Measurements from ENCODE around the gene AQP7. TPM values are rescaled to one million over a fixed set of nuclear protein-coding genes. Genes with fewer than 3 reads are reported as not detected.
"Not testable (repeated sequence)": the region's sequence is repeated elsewhere in the genome, so short reads cannot be mapped to it uniquely, and the experiment has no call there.

The AQP7 gene
- total RNA-seq, 1 donor from 2014 or later: 150 TPM

GRCh38 chr9:33395159-33395879 is 7.0 kb downstream of the AQP7 start:
- intact Hi-C loops (cut with micrococcal nuclease); H3K27me3 ChIP-seq (ENCODE audit: low read depth); DNase-seq; H3K36me3 ChIP-seq; H3K9me3 ChIP-seq (replicated peaks): not testable (repeated sequence)
- Histone ChIP-seq H3K4me1 (peaks cover 74% of the 10 kb centered on the region), H3K4me3 (peak overlapping the region; percentile 53), H3K27ac (replicated peaks) (peak overlapping the region; percentile 97)

GRCh38 chr9:33393986-33394385 is 8.4 kb downstream of the AQP7 start:
- peak overlapping the region; percentile 53 for H3K4me3 ChIP-seq
- H3K27me3 ChIP-seq (ENCODE audit: low read depth); H3K9me3 ChIP-seq (replicated peaks); intact Hi-C loops (cut with micrococcal nuclease); H3K36me3 ChIP-seq: not testable (repeated sequence)
- H3K27ac ChIP-seq (replicated peaks): peak overlapping the region; percentile 97
- peaks cover 72% of the 10 kb centered on the region for H3K4me1 ChIP-seq
- peak; percentile 49 for DNase-seq

GRCh38 chr9:33393581-33393980 is 8.8 kb downstream of the AQP7 start:
- peak overlapping the region; percentile 97 for H3K27ac ChIP-seq (replicated peaks)
- peak overlapping the region; percentile 53 for H3K4me3 ChIP-seq

GRCh38 chr9:33392591-33393021 is 9.8 kb downstream of the AQP7 start:
- H3K9me3 ChIP-seq (replicated peaks): not testable (repeated sequence)
- H3K4me1 ChIP-seq: peaks cover 75% of the 10 kb centered on the region

More at GRCh38 chr9:33393581-33393980, 8.8 kb downstream of the AQP7 start:
- Histone ChIP-seq H3K36me3 (no peaks in the 10 kb centered on the region), H3K27me3 (ENCODE audit: low read depth) (no peaks in the 10 kb centered on the region), H3K4me1 (peaks cover 71% of the 10 kb centered on the region), H3K9me3 (replicated peaks) (no peaks in the 10 kb centered on the region)
- intact Hi-C loops (cut with micrococcal nuclease): no loop called here
- no peak for TF ChIP-seq CTCF (IDR thresholded peaks at IDR 0.05; ENCODE audit: borderline replicate concordance)
- DNase-seq: peak; percentile 51

GRCh38 chr9:33391111-33391771 is 11.1 kb downstream of the AQP7 start:
- H3K27me3 ChIP-seq (ENCODE audit: low read depth); H3K36me3 ChIP-seq; intact Hi-C loops (cut with micrococcal nuclease); H3K9me3 ChIP-seq (replicated peaks): not testable (repeated sequence)
- peak overlapping the region; percentile 97 for H3K27ac ChIP-seq (replicated peaks)
- H3K4me1 ChIP-seq: peaks cover 79% of the 10 kb centered on the region
- peak; percentile 63 for DNase-seq
- H3K4me3 ChIP-seq: peak overlapping the region; percentile 53

More at GRCh38 chr9:33392591-33393021, 9.8 kb downstream of the AQP7 start:
- H3K36me3 ChIP-seq; DNase-seq; H3K27me3 ChIP-seq (ENCODE audit: low read depth); intact Hi-C loops (cut with micrococcal nuclease): not testable (repeated sequence)
- Histone ChIP-seq H3K4me3 (peak overlapping the region; percentile 53), H3K27ac (replicated peaks) (peak overlapping the region; percentile 97)

GRCh38 chr9:33388110-33388994 is 14.0 kb downstream of the AQP7 start:
- no peak for TF ChIP-seq CTCF (IDR thresholded peaks at IDR 0.05; ENCODE audit: borderline replicate concordance)
- no peaks in the 10 kb centered on the region for H3K27me3 ChIP-seq (ENCODE audit: low read depth)
- H3K36me3 ChIP-seq: peaks cover 16% of the 10 kb centered on the region
- intact Hi-C loops (cut with micrococcal nuclease): no loop called here
- no peak for DNase-seq
- H3K4me1 ChIP-seq: peaks cover 68% of the 10 kb centered on the region
- no peaks in the 10 kb centered on the region for H3K9me3 ChIP-seq (replicated peaks)
- H3K27ac ChIP-seq (replicated peaks): peak overlapping the region; percentile 56
- no peak overlapping the region for H3K4me3 ChIP-seq

- H3K9me3 ChIP-seq (replicated peaks); H3K27me3 ChIP-seq (ENCODE audit: low read depth); intact Hi-C loops (cut with micrococcal nuclease); DNase-seq; H3K4me3 ChIP-seq: not testable (repeated sequence)
- Histone ChIP-seq H3K36me3 (peaks cover 16% of the 10 kb centered on the region), H3K27ac (replicated peaks) (peak overlapping the region; percentile 56), H3K4me1 (peaks cover 55% of the 10 kb centered on the region)
Measured at GRCh38 chr9:33386998-33387397, 15.4 kb downstream of the AQP7 start.

GRCh38 chr9:33386641-33386996 is 15.7 kb downstream of the AQP7 start:
- H3K27ac ChIP-seq (replicated peaks): peak overlapping the region; percentile 56
- H3K4me3 ChIP-seq: not testable (repeated sequence)

GRCh38 chr9:33385979-33386640 is 16.3 kb downstream of the AQP7 start:
- H3K27me3 ChIP-seq (ENCODE audit: low read depth); DNase-seq; H3K9me3 ChIP-seq (replicated peaks); intact Hi-C loops (cut with micrococcal nuclease); H3K4me3 ChIP-seq: not testable (repeated sequence)
- H3K36me3 ChIP-seq: peaks cover 16% of the 10 kb centered on the region
- H3K27ac ChIP-seq (replicated peaks): peak overlapping the region; percentile 56
- peaks cover 52% of the 10 kb centered on the region for H3K4me1 ChIP-seq

More at GRCh38 chr9:33386641-33386996, 15.7 kb downstream of the AQP7 start:
- Histone ChIP-seq H3K4me1 (peaks cover 51% of the 10 kb centered on the region), H3K36me3 (peaks cover 16% of the 10 kb centered on the region)
- H3K9me3 ChIP-seq (replicated peaks); intact Hi-C loops (cut with micrococcal nuclease); DNase-seq; H3K27me3 ChIP-seq (ENCODE audit: low read depth): not testable (repeated sequence)

GRCh38 chr9:33385536-33385935 is 16.8 kb downstream of the AQP7 start:
- peak overlapping the region; percentile 56 for H3K27ac ChIP-seq (replicated peaks)
- H3K4me3 ChIP-seq; intact Hi-C loops (cut with micrococcal nuclease); H3K27me3 ChIP-seq (ENCODE audit: low read depth); H3K9me3 ChIP-seq (replicated peaks); DNase-seq: not testable (repeated sequence)
- peaks cover 16% of the 10 kb centered on the region for H3K36me3 ChIP-seq
- H3K4me1 ChIP-seq: peaks cover 52% of the 10 kb centered on the region

Measured in left ventricle myocardium inferior (tissue), 1 donor.